Fibroblast of lung (primary cell): Measurements from ENCODE around the gene RETREG1. TPM values are rescaled to one million over a fixed set of nuclear protein-coding genes. Genes with fewer than 3 reads are reported as not detected.

Experiments
- DNase-seq, 2 donors: peaks; one replicate each; pipeline versions ENCODE4 v3.0.0 to v3.0.0-alpha.2; 2010; ENCODE audit warnings: low read depth in 2 of 2
- H2AFZ ChIP-seq: 2 replicates; pipeline ENCODE4 v1.5.1; 2012; ENCODE audit warnings: low read length, control low read depth, inconsistent platforms
- H3K27ac ChIP-seq: 2 replicates; pipeline ENCODE4 v1.5.1; 2011; ENCODE audit warnings: low read length, control low read depth; ENCODE audit not compliant: insufficient read depth
- H3K27me3 ChIP-seq: 2 replicates; pipeline ENCODE4 v1.5.1; 2011; ENCODE audit warnings: mild to moderate bottlenecking, low read length; ENCODE audit not compliant: control insufficient read depth, insufficient read depth
- H3K36me3 ChIP-seq: 2 replicates; pipeline ENCODE4 v1.5.1; 2011; ENCODE audit warnings: low read length; ENCODE audit not compliant: control insufficient read depth, insufficient read depth
- H3K4me1 ChIP-seq: 2 replicates; pipeline ENCODE4 v1.5.1; 2011; ENCODE audit warnings: low read length; ENCODE audit not compliant: control insufficient read depth, insufficient read depth; ENCODE audit errors: extremely low read depth
- H3K4me2 ChIP-seq: 2 replicates; pipeline ENCODE4 v1.5.1; 2011; ENCODE audit warnings: low read length, control low read depth; ENCODE audit not compliant: insufficient read depth; ENCODE audit errors: extremely low read depth
- H3K4me3 ChIP-seq, 4 experiments: fragments of 200-600 bp in 1 of 4; sonication (generic) in 1 of 4; replicated peaks in 1 of 4; 2 replicates each; pipeline ENCODE4 v1.5.1; 2011 to 2016; ENCODE audit warnings: low read length in 4 of 4, low read depth in 3 of 4, mild to moderate bottlenecking in 3 of 4, control low read depth in 2 of 4, inconsistent platforms in 1 of 4, mixed read lengths in 1 of 4; ENCODE audit not compliant: insufficient read depth in 1 of 4; ENCODE audit errors: control extremely low read depth in 1 of 4
- H3K79me2 ChIP-seq: 2 replicates; pipeline ENCODE4 v1.5.1; 2012; ENCODE audit warnings: mild to moderate bottlenecking, low read length, inconsistent platforms; ENCODE audit not compliant: control insufficient read depth, insufficient read depth
- H3K9ac ChIP-seq: 2 replicates; pipeline ENCODE4 v1.5.1; 2011; ENCODE audit warnings: mild to moderate bottlenecking, low read length, control low read depth; ENCODE audit not compliant: insufficient read depth
- H3K9me3 ChIP-seq: 2 replicates; pipeline ENCODE4 v1.5.1; 2012; ENCODE audit warnings: low read depth, low read length; ENCODE audit not compliant: control insufficient read depth, insufficient read depth
- H4K20me1 ChIP-seq: 2 replicates; pipeline ENCODE4 v1.5.1; 2011; ENCODE audit warnings: low read length; ENCODE audit not compliant: control insufficient read depth, insufficient read depth; ENCODE audit errors: extremely low read depth
- EZH2 ChIP-seq: IDR thresholded peaks from 2 replicates; pipeline ENCODE4 v1.5.1; 2012; ENCODE audit warnings: low read length, control low read depth, mild to moderate bottlenecking; ENCODE audit errors: missing control alignments
- polyA plus RNA-seq, 2 donors: library from polyadenylated mRNA; depleted of rRNA in 1 of 2; stranded (reverse) in 1 of 2; unstranded in 1 of 2; fragments of >200 nt; gene quantifications; 2 replicates each; pipeline ENCODE4 v1.2.1, GENCODE V29; 2011 to 2012; ENCODE audit warnings: missing spikeins in 1 of 2
- total RNA-seq: library from RNA; depleted of rRNA; stranded (reverse); fragments of >200 nt; gene quantifications from 2 replicates; pipeline ENCODE4 v1.2.1, GENCODE V29; 2014
- TF ChIP-seq, protein P1 (sequence below), 2 donors: IDR thresholded peaks in 1 of 2; conservative IDR thresholded peaks in 1 of 2; 1 replicate in 1 of 2; 2 replicates in 1 of 2; pipeline ENCODE4 v1.5.1; 2011 to 2012; ENCODE audit warnings: low read length in 2 of 2, control low read depth in 1 of 2, inconsistent platforms in 1 of 2, low read depth in 1 of 2, mild to moderate bottlenecking in 1 of 2

The RETREG1 gene
- total and polyA plus RNA-seq, 2 donors (not counting 1 experiment from before 2014, with no cell fraction given) = 0.41 to 0.99 TPM

DNA sequence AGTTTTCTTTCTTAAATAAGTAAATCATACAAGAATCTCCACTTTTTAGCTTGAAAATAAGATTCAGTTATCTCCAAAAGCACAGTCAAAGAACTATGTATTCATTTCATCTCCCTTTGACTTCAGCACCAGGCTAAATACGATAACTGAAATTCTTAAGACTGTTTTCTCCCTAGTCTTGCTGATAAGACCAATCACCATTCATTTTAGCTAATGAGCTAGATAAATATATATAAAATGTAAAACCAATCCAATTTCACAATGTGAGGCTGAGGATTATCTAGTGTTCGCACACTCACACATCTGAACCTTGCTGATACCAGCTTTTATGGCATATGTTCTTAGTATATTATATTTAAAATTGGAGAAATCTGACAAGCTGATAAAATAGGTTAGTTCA lies 133.9 kb downstream of the RETREG1 start:
- TF ChIP-seq, protein P1, sequence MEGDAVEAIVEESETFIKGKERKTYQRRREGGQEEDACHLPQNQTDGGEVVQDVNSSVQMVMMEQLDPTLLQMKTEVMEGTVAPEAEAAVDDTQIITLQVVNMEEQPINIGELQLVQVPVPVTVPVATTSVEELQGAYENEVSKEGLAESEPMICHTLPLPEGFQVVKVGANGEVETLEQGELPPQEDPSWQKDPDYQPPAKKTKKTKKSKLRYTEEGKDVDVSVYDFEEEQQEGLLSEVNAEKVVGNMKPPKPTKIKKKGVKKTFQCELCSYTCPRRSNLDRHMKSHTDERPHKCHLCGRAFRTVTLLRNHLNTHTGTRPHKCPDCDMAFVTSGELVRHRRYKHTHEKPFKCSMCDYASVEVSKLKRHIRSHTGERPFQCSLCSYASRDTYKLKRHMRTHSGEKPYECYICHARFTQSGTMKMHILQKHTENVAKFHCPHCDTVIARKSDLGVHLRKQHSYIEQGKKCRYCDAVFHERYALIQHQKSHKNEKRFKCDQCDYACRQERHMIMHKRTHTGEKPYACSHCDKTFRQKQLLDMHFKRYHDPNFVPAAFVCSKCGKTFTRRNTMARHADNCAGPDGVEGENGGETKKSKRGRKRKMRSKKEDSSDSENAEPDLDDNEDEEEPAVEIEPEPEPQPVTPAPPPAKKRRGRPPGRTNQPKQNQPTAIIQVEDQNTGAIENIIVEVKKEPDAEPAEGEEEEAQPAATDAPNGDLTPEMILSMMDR (conservative IDR thresholded peaks at IDR 0.05 in 1 of 2, IDR thresholded peaks at IDR 0.05 in 1 of 2; ENCODE audit: low read depth in 1 of 2, low read length in 2 of 2) = no peak
- TF ChIP-seq EZH2 = no peak
- H3K4me3 ChIP-seq = no peak overlapping the region
- H3K79me2 ChIP-seq = no peaks in the 10 kb centered on the region
- no peak overlapping the region for H3K4me2 ChIP-seq
- no peaks in the 10 kb centered on the region for H3K36me3 ChIP-seq
- H2AFZ ChIP-seq = no peak overlapping the region
- no peak overlapping the region for H3K27ac ChIP-seq
- no peak overlapping the region for H3K9ac ChIP-seq
- no peak for DNase-seq
- no peaks in the 10 kb centered on the region for H3K9me3 ChIP-seq
- H3K4me1 ChIP-seq = no peaks in the 10 kb centered on the region
- H4K20me1 ChIP-seq = no peaks in the 10 kb centered on the region
- no peaks in the 10 kb centered on the region for H3K27me3 ChIP-seq

DNA sequence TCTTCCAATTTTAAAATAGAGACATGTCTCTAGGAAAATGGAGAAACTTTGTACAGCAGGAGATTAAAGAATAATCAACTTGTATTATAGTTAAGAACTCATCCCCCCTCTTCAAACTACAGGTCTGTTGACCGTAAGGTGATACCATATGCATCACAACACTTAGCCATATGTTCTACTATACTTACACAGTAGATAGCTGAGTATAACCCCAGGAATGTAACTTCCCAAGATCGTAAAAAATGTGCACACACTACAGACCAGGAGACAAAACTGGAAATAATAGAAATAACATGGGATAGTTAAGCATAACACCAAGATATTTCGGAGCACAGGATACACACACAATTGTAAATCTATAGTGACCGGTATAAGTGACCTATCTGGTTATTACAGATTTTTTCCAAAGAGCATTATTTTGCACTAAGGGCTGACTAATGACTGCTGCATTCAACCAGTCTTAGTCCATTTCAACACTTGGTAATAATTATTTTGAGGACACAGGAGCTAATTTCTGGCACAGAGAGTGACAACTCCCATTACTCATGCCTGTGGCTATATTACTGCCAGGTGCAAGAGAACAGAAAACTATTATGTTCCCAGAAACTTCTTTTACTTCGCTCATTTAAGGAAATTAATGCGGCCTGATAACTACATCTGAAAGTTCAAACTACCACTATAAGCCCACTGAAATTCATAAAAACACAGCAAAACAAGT lies 135.8 kb downstream of the RETREG1 start:
- H4K20me1 ChIP-seq = no peaks in the 10 kb centered on the region
- H3K4me3 ChIP-seq = no peak overlapping the region
- no peak overlapping the region for H2AFZ ChIP-seq
- H3K79me2 ChIP-seq = no peaks in the 10 kb centered on the region
- no peak overlapping the region for H3K27ac ChIP-seq
- TF ChIP-seq EZH2 = no peak
- TF ChIP-seq, protein P1 (conservative IDR thresholded peaks at IDR 0.05 in 1 of 2, IDR thresholded peaks at IDR 0.05 in 1 of 2; ENCODE audit: low read depth in 1 of 2, low read length in 2 of 2) = no peak
- no peak overlapping the region for H3K9ac ChIP-seq
- no peaks in the 10 kb centered on the region for H3K27me3 ChIP-seq
- DNase-seq = no peak
- no peaks in the 10 kb centered on the region for H3K4me1 ChIP-seq
- H3K9me3 ChIP-seq = no peaks in the 10 kb centered on the region
- H3K36me3 ChIP-seq = no peaks in the 10 kb centered on the region
- no peak overlapping the region for H3K4me2 ChIP-seq

DNA sequence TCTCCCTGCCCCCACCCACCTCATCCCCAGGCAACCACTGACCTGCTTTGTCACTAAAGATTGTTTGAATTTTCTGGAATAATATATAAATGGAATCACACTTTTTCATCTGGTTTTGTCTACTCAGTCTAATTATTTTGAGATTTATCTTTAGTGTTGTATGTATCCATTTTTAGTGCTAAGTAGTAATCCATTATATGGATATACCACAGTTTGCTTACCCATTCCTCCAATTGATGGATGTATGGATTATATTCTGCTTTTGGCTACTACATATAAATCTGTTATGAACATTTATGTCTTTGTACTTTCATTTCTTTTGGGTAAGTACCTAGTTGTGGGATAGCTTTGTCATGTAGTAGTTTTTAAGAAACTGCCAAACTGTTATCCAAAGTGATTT lies 136.7 kb downstream of the RETREG1 start:
- Histone ChIP-seq H3K4me1 (no peaks in the 10 kb centered on the region), H3K4me3 (no peak overlapping the region), H3K27me3 (no peaks in the 10 kb centered on the region), H3K9ac (no peak overlapping the region), H2AFZ (no peak overlapping the region), H3K27ac (no peak overlapping the region), H3K36me3 (no peaks in the 10 kb centered on the region), H3K79me2 (no peaks in the 10 kb centered on the region), H4K20me1 (no peaks in the 10 kb centered on the region), H3K4me2 (no peak overlapping the region), H3K9me3 (no peaks in the 10 kb centered on the region)
- DNase-seq = no peak
- TF ChIP-seq, protein P1 (conservative IDR thresholded peaks at IDR 0.05 in 1 of 2, IDR thresholded peaks at IDR 0.05 in 1 of 2; ENCODE audit: low read depth in 1 of 2, low read length in 2 of 2) = no peak
- TF ChIP-seq EZH2 = no peak
